Myocyte (in vitro differentiated cells): Measurements from ENCODE around the gene PGAP2. TPM values are rescaled to one million over a fixed set of nuclear protein-coding genes. Genes with fewer than 3 reads are reported as not detected.
"Not testable (repeated sequence)": the region's sequence is repeated elsewhere in the genome, so short reads cannot be mapped to it uniquely, and the experiment has no call there.

ENCODE experiments used
- DNase-seq: peaks from one replicate; pipeline ENCODE4 v3.0.0-alpha.2; 2012; ENCODE audit warnings: low read depth
- total RNA-seq: library from RNA; depleted of rRNA; stranded (reverse); fragments of >200 nt; gene quantifications from 2 replicates; pipeline ENCODE4 v1.2.3, GENCODE V29; 2014

PGAP2 gene
- total RNA-seq, 1 donor from 2014 or later = 13.7 TPM

GRCh38 chr11:3803726-3804495 is 4.4 kb upstream of the PGAP2 start:
- no peak for DNase-seq

- peak; percentile 8 for DNase-seq
Observed at GRCh38 chr11:3808861-3809623, 682 bp downstream of the PGAP2 start.

GRCh38 chr11:3809624-3809928 is 1.2 kb downstream of the PGAP2 start:
- DNase-seq = no peak

GRCh38 chr11:3810446-3810845 is 2.1 kb downstream of the PGAP2 start:
- DNase-seq = no peak

GRCh38 chr11:3810951-3811350 is 2.6 kb downstream of the PGAP2 start:
- peak; percentile 58 for DNase-seq

GRCh38 chr11:3814832-3815231 is 6.5 kb downstream of the PGAP2 start:
- DNase-seq = not testable (repeated sequence)

- no peak for DNase-seq
Observed at GRCh38 chr11:3815845-3816244, 7.5 kb downstream of the PGAP2 start.

GRCh38 chr11:3816673-3817072 is 8.3 kb downstream of the PGAP2 start:
- DNase-seq = no peak

- DNase-seq = no peak
Observed at GRCh38 chr11:3817181-3817800, 8.9 kb downstream of the PGAP2 start.

GRCh38 chr11:3820971-3821370 is 12.6 kb downstream of the PGAP2 start:
- no peak for DNase-seq

GRCh38 chr11:3822312-3822711 is 14.0 kb downstream of the PGAP2 start:
- no peak for DNase-seq

GRCh38 chr11:3823303-3823702 is 14.9 kb downstream of the PGAP2 start:
- peak; percentile 61 for DNase-seq

- no peak for DNase-seq
Observed at GRCh38 chr11:3823762-3824506, 15.6 kb downstream of the PGAP2 start.

- DNase-seq = no peak
Observed at GRCh38 chr11:3824714-3825472, 16.5 kb downstream of the PGAP2 start.

GRCh38 chr11:3825473-3826154 is 17.3 kb downstream of the PGAP2 start:
- no peak for DNase-seq

- DNase-seq = no peak
Observed at GRCh38 chr11:3826721-3827120, 18.4 kb downstream of the PGAP2 start.

- DNase-seq = no peak
Observed at GRCh38 chr11:3827434-3828186, 19.2 kb downstream of the PGAP2 start.

- no peak for DNase-seq
Observed at GRCh38 chr11:3830088-3830487, 21.7 kb downstream of the PGAP2 start.

- DNase-seq = no peak
Observed at GRCh38 chr11:3830730-3831129, 22.4 kb downstream of the PGAP2 start.
